ENCODE measurements around the gene KDM1A. TPM values are rescaled to one million over a fixed set of nuclear protein-coding genes. Genes with fewer than 3 reads are reported as not detected.
"Not testable (repeated sequence)": the region's sequence is repeated elsewhere in the genome, so short reads cannot be mapped to it uniquely, and the experiment has no call there.

The KDM1A gene
- total RNA-seq, 4 donors from 2014 or later = 18.7 to 41.4 (median 29.3) TPM

- DNase-seq = no peak
- H3K4me3 ChIP-seq = no peak overlapping the region
- H3K4me1 ChIP-seq = peaks cover 0 to 3% (median 0%) of the 10 kb centered on the region in 4 donors
- intact Hi-C loops (cut with DNase I; ENCODE audit: low total_unique reads) = loop anchor here (10.0 kb wide), 1 partner anchor 207 kb away; no protein-coding TSS in a partner anchor
- no peak for TF ChIP-seq EP300 (IDR thresholded peaks at IDR 0.05; ENCODE audit: low read depth)
- in situ Hi-C loops (cut with MboI; ENCODE audit: low pct_ligation_motif_present in 1 of 4, low pct_unique_long_range_greater_than_20kb in 1 of 4, low sequenced_read_pairs in 3 of 4) = loop anchor here in 3 of 4 donors (10.0 to 25.0 kb wide), 2 partner anchors 207 to 209 kb away; no protein-coding TSS in a partner anchor
- H3K9me3 ChIP-seq = no peaks in the 10 kb centered on the region
- H3K36me3 ChIP-seq = no peaks in the 10 kb centered on the region
- 85% methylated on average over 3 of the region's 3 CpGs; no CpG with 5 or more reads in 1 of the 2 donors for WGBS, 2 donors (ENCODE audit: low coverage in 1 of 2)
- H3K27ac ChIP-seq = no peak overlapping the region
- no peaks in the 10 kb centered on the region for H3K27me3 ChIP-seq
Observed at GRCh38 chr1:22978299-22978698, 41.0 kb upstream of the KDM1A start.

GRCh38 chr1:22980471-22980790 is 38.8 kb upstream of the KDM1A start:
- H3K4me1 ChIP-seq; DNase-seq; intact Hi-C loops (cut with DNase I; ENCODE audit: low total_unique reads); H3K9me3 ChIP-seq; H3K36me3 ChIP-seq; H3K27ac ChIP-seq; H3K27me3 ChIP-seq; H3K4me3 ChIP-seq: not testable (repeated sequence)
- 78% methylated on average over 3 of the region's 3 CpGs; no CpG with 5 or more reads in 1 of the 2 donors for WGBS, 2 donors (ENCODE audit: low coverage in 1 of 2)
- in situ Hi-C loops (cut with MboI; ENCODE audit: low pct_ligation_motif_present in 1 of 4, low pct_unique_long_range_greater_than_20kb in 1 of 4, low sequenced_read_pairs in 3 of 4) = loop anchor here in 1 of 4 donors (25.0 kb wide), 1 partner anchor 207 kb away; no protein-coding TSS in a partner anchor

- H3K36me3 ChIP-seq = no peaks in the 10 kb centered on the region
- no peak overlapping the region for H3K27ac ChIP-seq
- in situ Hi-C loops (cut with MboI; ENCODE audit: low pct_ligation_motif_present in 1 of 4, low pct_unique_long_range_greater_than_20kb in 1 of 4, low sequenced_read_pairs in 3 of 4) (loop anchor here in 1 of 4 donors (25.0 kb wide), 1 partner anchor 203 kb away; no protein-coding TSS in a partner anchor), intact Hi-C loops (cut with DNase I; ENCODE audit: low total_unique reads) (no loop called here)
- 68% methylated on average over 4 of the region's 4 CpGs; no CpG with 5 or more reads in 1 of the 2 donors for WGBS, 2 donors (ENCODE audit: low coverage in 1 of 2)
- TF ChIP-seq POLR2A (IDR thresholded peaks at IDR 0.05) (no peak), POLR2AphosphoS5 (IDR thresholded peaks at IDR 0.05) (no peak), CTCF (IDR thresholded peaks at IDR 0.05) (no peak), EP300 (IDR thresholded peaks at IDR 0.05; ENCODE audit: low read depth) (no peak)
- no peaks in the 10 kb centered on the region for H3K4me1 ChIP-seq
- DNase-seq = no peak
- H3K4me3 ChIP-seq = no peak overlapping the region
- H3K27me3 ChIP-seq = no peaks in the 10 kb centered on the region
- no peaks in the 10 kb centered on the region for H3K9me3 ChIP-seq
Observed at GRCh38 chr1:22983944-22984343, 35.3 kb upstream of the KDM1A start.

- 68 to 72% methylated on average over 3 of the region's 3 CpGs for WGBS, 2 donors (ENCODE audit: low coverage in 1 of 2)
- H3K36me3 ChIP-seq; H3K4me1 ChIP-seq; H3K27me3 ChIP-seq; H3K9me3 ChIP-seq; intact Hi-C loops (cut with DNase I; ENCODE audit: low total_unique reads); H3K27ac ChIP-seq; H3K4me3 ChIP-seq; DNase-seq: not testable (repeated sequence)
- in situ Hi-C loops (cut with MboI; ENCODE audit: low pct_ligation_motif_present in 1 of 4, low pct_unique_long_range_greater_than_20kb in 1 of 4, low sequenced_read_pairs in 3 of 4) = loop anchor here in 1 of 4 donors (25.0 kb wide), 1 partner anchor 195 kb away; no protein-coding TSS in a partner anchor
Observed at GRCh38 chr1:22992384-22992783, 26.9 kb upstream of the KDM1A start.

GRCh38 chr1:22993220-22993795 is 26.0 kb upstream of the KDM1A start:
- H3K27ac ChIP-seq; H3K36me3 ChIP-seq; H3K4me1 ChIP-seq; intact Hi-C loops (cut with DNase I; ENCODE audit: low total_unique reads); H3K27me3 ChIP-seq; H3K4me3 ChIP-seq; H3K9me3 ChIP-seq; DNase-seq: not testable (repeated sequence)
- WGBS, 2 donors (ENCODE audit: low coverage in 1 of 2) = 70 to 82% methylated on average over 6 of the region's 6 CpGs
- in situ Hi-C loops (cut with MboI; ENCODE audit: low pct_ligation_motif_present in 1 of 4, low pct_unique_long_range_greater_than_20kb in 1 of 4, low sequenced_read_pairs in 3 of 4) = loop anchor here in 1 of 4 donors (25.0 kb wide), 1 partner anchor 194 kb away; no protein-coding TSS in a partner anchor

GRCh38 chr1:22995774-22996173 is 23.5 kb upstream of the KDM1A start:
- H3K27me3 ChIP-seq = peaks cover 3% of the 10 kb centered on the region
- intact Hi-C loops (cut with DNase I; ENCODE audit: low total_unique reads) = no loop called here
- TF ChIP-seq EP300 (IDR thresholded peaks at IDR 0.05; ENCODE audit: low read depth) (no peak), POLR2AphosphoS5 (IDR thresholded peaks at IDR 0.05) (no peak), CTCF (IDR thresholded peaks at IDR 0.05) (no peak), POLR2A (IDR thresholded peaks at IDR 0.05) (no peak)
- H3K4me3 ChIP-seq = no peak overlapping the region
- no peaks in the 10 kb centered on the region for H3K4me1 ChIP-seq
- H3K9me3 ChIP-seq = peaks cover 0 to 15% of the 10 kb centered on the region in 2 donors
- no peaks in the 10 kb centered on the region for H3K36me3 ChIP-seq
- no peak overlapping the region for H3K27ac ChIP-seq
- in situ Hi-C loops (cut with MboI; ENCODE audit: low pct_ligation_motif_present in 1 of 4, low pct_unique_long_range_greater_than_20kb in 1 of 4, low sequenced_read_pairs in 3 of 4) = loop anchor here in 1 of 4 donors (25.0 kb wide), 1 partner anchor 192 kb away; no protein-coding TSS in a partner anchor
- DNase-seq = no peak

- H3K4me3 ChIP-seq; H3K27ac ChIP-seq; H3K36me3 ChIP-seq; H3K27me3 ChIP-seq; H3K4me1 ChIP-seq; intact Hi-C loops (cut with DNase I; ENCODE audit: low total_unique reads); DNase-seq: not testable (repeated sequence)
- in situ Hi-C loops (cut with MboI; ENCODE audit: low pct_ligation_motif_present in 1 of 4, low pct_unique_long_range_greater_than_20kb in 1 of 4, low sequenced_read_pairs in 3 of 4) = loop anchor here in 1 of 4 donors (25.0 kb wide), 1 partner anchor 190 kb away; no protein-coding TSS in a partner anchor
- WGBS, 2 donors (ENCODE audit: low coverage in 1 of 2) = 77 to 79% methylated on average over 2 to 5 of the region's 5 CpGs
- H3K9me3 ChIP-seq = peaks cover 0 to 15% of the 10 kb centered on the region in 2 donors
Observed at GRCh38 chr1:22997528-22997927, 21.7 kb upstream of the KDM1A start.

- 80 to 96% methylated on average over 1 to 3 of the region's 3 CpGs for WGBS, 2 donors (ENCODE audit: low coverage in 1 of 2)
- H3K27ac ChIP-seq; H3K9me3 ChIP-seq; H3K27me3 ChIP-seq; in situ Hi-C loops (cut with MboI; ENCODE audit: low pct_ligation_motif_present in 1 of 4, low pct_unique_long_range_greater_than_20kb in 1 of 4, low sequenced_read_pairs in 3 of 4); H3K4me3 ChIP-seq; H3K36me3 ChIP-seq; DNase-seq; H3K4me1 ChIP-seq; intact Hi-C loops (cut with DNase I; ENCODE audit: low total_unique reads): not testable (repeated sequence)
Observed at GRCh38 chr1:23000133-23000532, 19.1 kb upstream of the KDM1A start.

Measured in transverse colon (tissue), 4 donors.